ENCODE data around the gene CEACAM20. TPM values are rescaled to one million over a fixed set of nuclear protein-coding genes. Genes with fewer than 3 reads are reported as not detected.

Gene CEACAM20
- polyA plus RNA-seq, 1 donor from 2014 or later, result not detected

DNA sequence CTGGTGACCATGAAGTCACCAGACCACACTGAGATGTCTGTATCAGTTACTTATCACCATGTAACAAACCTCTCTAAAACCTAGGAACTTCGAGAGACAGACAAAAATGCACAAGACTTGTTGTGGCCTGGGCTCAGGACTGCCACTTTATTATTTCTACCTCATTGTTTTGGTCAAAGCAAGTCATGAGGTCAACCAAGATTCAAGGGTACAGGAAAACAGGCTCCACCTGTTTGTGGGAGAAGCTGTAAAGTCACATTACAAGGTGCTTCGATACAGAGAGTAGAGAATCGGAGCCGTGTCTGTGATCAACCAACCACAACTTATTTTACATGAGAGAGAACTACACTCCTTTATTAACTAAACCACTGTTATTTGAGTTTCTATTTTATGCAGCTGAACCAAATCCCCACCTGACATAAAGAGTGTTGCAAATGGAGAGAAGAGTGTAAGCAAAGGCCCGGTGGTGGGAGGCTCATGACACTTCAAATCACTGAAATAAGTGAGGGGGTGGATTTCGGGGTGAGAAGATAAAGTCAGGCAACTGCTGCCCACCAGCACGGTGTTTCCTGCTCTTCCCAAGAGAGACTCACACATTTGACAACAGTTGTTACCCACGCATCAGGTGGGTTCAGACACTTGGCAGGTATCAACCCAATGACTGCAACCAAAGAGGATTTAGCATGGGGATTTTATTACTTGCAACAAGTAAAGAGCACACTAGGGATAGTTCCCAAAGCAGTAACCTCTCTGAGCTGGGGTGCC is 44.9 kb upstream of the CEACAM20 start:
- H3K4me2 ChIP-seq (ENCODE audit: low read length), result no peak overlapping the region
- H3K9me2 ChIP-seq (ENCODE audit: insufficient read depth, low read length), result no peaks in the 10 kb centered on the region
- H3K9ac ChIP-seq (ENCODE audit: low read length), result no peak overlapping the region
- TF ChIP-seq SMC3 (conservative IDR thresholded peaks at IDR 0.05; ENCODE audit: poor library complexity), result no peak
- TF ChIP-seq MXI1 (conservative IDR thresholded peaks at IDR 0.05; ENCODE audit: poor library complexity, severe bottlenecking), result no peak
- no peak for TF ChIP-seq POLR2AphosphoS5 (IDR thresholded peaks at IDR 0.05)
- peaks cover 4% of the 10 kb centered on the region for H3K9me3 ChIP-seq (ENCODE audit: low read length)
- H3K4me3 ChIP-seq (ENCODE audit: low read length), result no peak overlapping the region
- H4K20me1 ChIP-seq (ENCODE audit: insufficient read depth), result no peaks in the 10 kb centered on the region
- H2AFZ ChIP-seq (ENCODE audit: low read depth, low read length), result no peak overlapping the region
- no peaks in the 10 kb centered on the region for H3K36me3 ChIP-seq (ENCODE audit: insufficient read depth, low read length)
- H3F3A ChIP-seq (ENCODE audit: insufficient read depth, low read length, poor library complexity, severe bottlenecking), result no peaks in the 10 kb centered on the region
- H3K27me3 ChIP-seq (ENCODE audit: insufficient read depth, low read depth, low read length), result no peaks in the 10 kb centered on the region
- H3K79me2 ChIP-seq (replicated peaks; ENCODE audit: insufficient read depth, low read length), result no peaks in the 10 kb centered on the region
- no peak overlapping the region for H3K27ac ChIP-seq (ENCODE audit: low read length)

DNA sequence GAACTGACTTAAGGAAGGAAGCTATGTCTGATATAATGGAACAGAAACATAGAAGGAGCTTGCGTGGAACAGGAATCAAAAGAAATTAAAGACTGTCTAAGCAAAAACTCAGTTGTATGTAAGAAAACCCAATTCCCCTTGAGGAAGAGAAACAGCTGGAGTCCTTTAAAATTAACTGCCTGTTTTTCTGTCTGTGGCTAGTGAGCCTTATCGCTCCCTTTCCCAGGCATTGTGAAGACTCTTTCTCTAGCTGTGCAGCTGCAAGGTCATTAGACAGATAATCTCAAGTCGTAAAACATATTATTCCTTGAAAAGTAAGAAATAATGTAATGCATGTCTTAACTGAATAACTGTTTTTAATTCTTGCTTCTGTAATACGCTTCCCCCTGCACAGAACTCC is 44.2 kb upstream of the CEACAM20 start:
- TF ChIP-seq TAF1 (IDR thresholded peaks at IDR 0.05; ENCODE audit: low read depth), result no peak
- no peak for TF ChIP-seq SMC3 (conservative IDR thresholded peaks at IDR 0.05; ENCODE audit: poor library complexity)
- TF ChIP-seq, protein P1, sequence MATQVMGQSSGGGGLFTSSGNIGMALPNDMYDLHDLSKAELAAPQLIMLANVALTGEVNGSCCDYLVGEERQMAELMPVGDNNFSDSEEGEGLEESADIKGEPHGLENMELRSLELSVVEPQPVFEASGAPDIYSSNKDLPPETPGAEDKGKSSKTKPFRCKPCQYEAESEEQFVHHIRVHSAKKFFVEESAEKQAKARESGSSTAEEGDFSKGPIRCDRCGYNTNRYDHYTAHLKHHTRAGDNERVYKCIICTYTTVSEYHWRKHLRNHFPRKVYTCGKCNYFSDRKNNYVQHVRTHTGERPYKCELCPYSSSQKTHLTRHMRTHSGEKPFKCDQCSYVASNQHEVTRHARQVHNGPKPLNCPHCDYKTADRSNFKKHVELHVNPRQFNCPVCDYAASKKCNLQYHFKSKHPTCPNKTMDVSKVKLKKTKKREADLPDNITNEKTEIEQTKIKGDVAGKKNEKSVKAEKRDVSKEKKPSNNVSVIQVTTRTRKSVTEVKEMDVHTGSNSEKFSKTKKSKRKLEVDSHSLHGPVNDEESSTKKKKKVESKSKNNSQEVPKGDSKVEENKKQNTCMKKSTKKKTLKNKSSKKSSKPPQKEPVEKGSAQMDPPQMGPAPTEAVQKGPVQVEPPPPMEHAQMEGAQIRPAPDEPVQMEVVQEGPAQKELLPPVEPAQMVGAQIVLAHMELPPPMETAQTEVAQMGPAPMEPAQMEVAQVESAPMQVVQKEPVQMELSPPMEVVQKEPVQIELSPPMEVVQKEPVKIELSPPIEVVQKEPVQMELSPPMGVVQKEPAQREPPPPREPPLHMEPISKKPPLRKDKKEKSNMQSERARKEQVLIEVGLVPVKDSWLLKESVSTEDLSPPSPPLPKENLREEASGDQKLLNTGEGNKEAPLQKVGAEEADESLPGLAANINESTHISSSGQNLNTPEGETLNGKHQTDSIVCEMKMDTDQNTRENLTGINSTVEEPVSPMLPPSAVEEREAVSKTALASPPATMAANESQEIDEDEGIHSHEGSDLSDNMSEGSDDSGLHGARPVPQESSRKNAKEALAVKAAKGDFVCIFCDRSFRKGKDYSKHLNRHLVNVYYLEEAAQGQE (IDR thresholded peaks at IDR 0.05; ENCODE audit: borderline replicate concordance), result no peak
- no peak for TF ChIP-seq RAD21 (conservative IDR thresholded peaks at IDR 0.05)
- TF ChIP-seq, protein P2, sequence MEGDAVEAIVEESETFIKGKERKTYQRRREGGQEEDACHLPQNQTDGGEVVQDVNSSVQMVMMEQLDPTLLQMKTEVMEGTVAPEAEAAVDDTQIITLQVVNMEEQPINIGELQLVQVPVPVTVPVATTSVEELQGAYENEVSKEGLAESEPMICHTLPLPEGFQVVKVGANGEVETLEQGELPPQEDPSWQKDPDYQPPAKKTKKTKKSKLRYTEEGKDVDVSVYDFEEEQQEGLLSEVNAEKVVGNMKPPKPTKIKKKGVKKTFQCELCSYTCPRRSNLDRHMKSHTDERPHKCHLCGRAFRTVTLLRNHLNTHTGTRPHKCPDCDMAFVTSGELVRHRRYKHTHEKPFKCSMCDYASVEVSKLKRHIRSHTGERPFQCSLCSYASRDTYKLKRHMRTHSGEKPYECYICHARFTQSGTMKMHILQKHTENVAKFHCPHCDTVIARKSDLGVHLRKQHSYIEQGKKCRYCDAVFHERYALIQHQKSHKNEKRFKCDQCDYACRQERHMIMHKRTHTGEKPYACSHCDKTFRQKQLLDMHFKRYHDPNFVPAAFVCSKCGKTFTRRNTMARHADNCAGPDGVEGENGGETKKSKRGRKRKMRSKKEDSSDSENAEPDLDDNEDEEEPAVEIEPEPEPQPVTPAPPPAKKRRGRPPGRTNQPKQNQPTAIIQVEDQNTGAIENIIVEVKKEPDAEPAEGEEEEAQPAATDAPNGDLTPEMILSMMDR (IDR thresholded peaks at IDR 0.05; ENCODE audit: poor library complexity, severe bottlenecking), result no peak
- H3K4me3 ChIP-seq (ENCODE audit: low read length), result no peak overlapping the region
- H4K20me1 ChIP-seq (ENCODE audit: insufficient read depth), result no peaks in the 10 kb centered on the region
- no peaks in the 10 kb centered on the region for H3K27me3 ChIP-seq (ENCODE audit: insufficient read depth, low read depth, low read length)
- H3K9ac ChIP-seq (ENCODE audit: low read length), result no peak overlapping the region
- peaks cover 4% of the 10 kb centered on the region for H3K9me3 ChIP-seq (ENCODE audit: low read length)
- no peaks in the 10 kb centered on the region for H3K36me3 ChIP-seq (ENCODE audit: insufficient read depth, low read length)
- no peaks in the 10 kb centered on the region for H3K79me2 ChIP-seq (replicated peaks; ENCODE audit: insufficient read depth, low read length)
- H3K9me2 ChIP-seq (ENCODE audit: insufficient read depth, low read length), result no peaks in the 10 kb centered on the region
- H3F3A ChIP-seq (ENCODE audit: insufficient read depth, low read length, poor library complexity, severe bottlenecking), result no peaks in the 10 kb centered on the region
- no peak overlapping the region for H3K27ac ChIP-seq (ENCODE audit: low read length)
- H2AFZ ChIP-seq (ENCODE audit: low read depth, low read length), result no peak overlapping the region
- H3K4me2 ChIP-seq (ENCODE audit: low read length), result no peak overlapping the region

DNA sequence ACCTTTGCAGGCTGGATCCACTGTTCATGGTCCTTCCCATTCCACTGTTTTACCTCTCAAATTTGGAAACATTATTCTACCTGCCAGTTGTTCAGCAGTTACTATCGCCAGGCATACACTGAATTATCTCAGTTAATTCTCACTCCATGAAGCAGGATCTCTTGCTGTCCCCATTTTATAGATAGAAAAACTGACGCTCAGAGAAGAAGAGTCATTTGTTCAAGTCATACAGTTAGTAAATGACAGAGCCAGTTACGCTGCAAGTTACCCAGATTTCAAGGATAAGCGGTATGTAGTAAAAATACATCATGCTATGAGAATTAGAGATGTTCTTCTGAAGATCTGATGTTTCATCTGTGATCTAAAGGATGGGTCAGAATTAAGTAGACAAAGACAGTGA is 43.7 kb upstream of the CEACAM20 start:
- H3K9me3 ChIP-seq (ENCODE audit: low read length), result peaks cover 4% of the 10 kb centered on the region
- no peaks in the 10 kb centered on the region for H3K79me2 ChIP-seq (replicated peaks; ENCODE audit: insufficient read depth, low read length)
- no peak overlapping the region for H3K9ac ChIP-seq (ENCODE audit: low read length)
- H3F3A ChIP-seq (ENCODE audit: insufficient read depth, low read length, poor library complexity, severe bottlenecking), result no peaks in the 10 kb centered on the region
- H3K27ac ChIP-seq (ENCODE audit: low read length), result no peak overlapping the region
- H3K9me2 ChIP-seq (ENCODE audit: insufficient read depth, low read length), result no peaks in the 10 kb centered on the region
- no peaks in the 10 kb centered on the region for H3K36me3 ChIP-seq (ENCODE audit: insufficient read depth, low read length)
- H3K4me2 ChIP-seq (ENCODE audit: low read length), result no peak overlapping the region
- H3K4me3 ChIP-seq (ENCODE audit: low read length), result no peak overlapping the region
- H3K27me3 ChIP-seq (ENCODE audit: insufficient read depth, low read depth, low read length), result no peaks in the 10 kb centered on the region
- no peak overlapping the region for H2AFZ ChIP-seq (ENCODE audit: low read depth, low read length)
- TF ChIP-seq, protein P1 (IDR thresholded peaks at IDR 0.05; ENCODE audit: borderline replicate concordance), result no peak
- TF ChIP-seq MXI1 (conservative IDR thresholded peaks at IDR 0.05; ENCODE audit: poor library complexity, severe bottlenecking) (no peak), EP300 (conservative IDR thresholded peaks at IDR 0.05; ENCODE audit: poor library complexity, severe bottlenecking) (no peak), RAD21 (conservative IDR thresholded peaks at IDR 0.05) (no peak), EZH2 (IDR thresholded peaks at IDR 0.05; ENCODE audit: borderline replicate concordance, insufficient read depth, low read length, poor library complexity, severe bottlenecking) (no peak), TAF1 (IDR thresholded peaks at IDR 0.05; ENCODE audit: low read depth) (no peak), SMC3 (conservative IDR thresholded peaks at IDR 0.05; ENCODE audit: poor library complexity) (no peak), POLR2AphosphoS5 (IDR thresholded peaks at IDR 0.05) (no peak)
- TF ChIP-seq, protein P2 (IDR thresholded peaks at IDR 0.05; ENCODE audit: poor library complexity, severe bottlenecking), result no peak
- no peaks in the 10 kb centered on the region for H4K20me1 ChIP-seq (ENCODE audit: insufficient read depth)

Measured in neural cell (in vitro differentiated cells).